Endothelial cell of umbilical vein (primary cell): ENCODE data around the gene LINC00237. TPM values are rescaled to one million over a fixed set of nuclear protein-coding genes. Genes with fewer than 3 reads are reported as not detected.

Experiments used
- BruUV-seq: library from RNA; stranded (reverse); fragments of 400-500 nt; replicated peaks from 2 replicates; lab custom pipeline; 2021; lab: Mats Ljungman, UMichigan
- CTCF ChIA-PET: fragments of 300-600, 350-600 bp; sonication (Branson Sonifier 250); formaldehyde crosslinking; loops from one replicate; lab custom pipeline; 2021; ENCODE audit warnings: antibody characterized with exemption, inconsistent platforms; lab: Charles Lee
- POLR2A ChIA-PET: fragments of 300-600, 350-600 bp; sonication (Branson Sonifier 250); formaldehyde crosslinking; loops from one replicate; lab custom pipeline; 2021; ENCODE audit warnings: antibody characterized with exemption, inconsistent platforms; lab: Charles Lee
- DNase-seq: peaks from one replicate; pipeline ENCODE4 v3.0.0-alpha.2; 2011; ENCODE audit warnings: low read depth, low spot score
- FAIRE-seq: peaks from 2 replicates; lab custom pipeline; 2011; peaks lifted over from hg19 to GRCh38; lab: Jason Lieb, UNC
- H2AFZ ChIP-seq: 2 replicates; pipeline ENCODE4 v1.6.0; 2012; ENCODE audit warnings: low read depth, low read length, control low read depth, inconsistent platforms
- H3K27ac ChIP-seq: 2 replicates; pipeline ENCODE4 v1.5.1; 2011; ENCODE audit warnings: low read depth, mild to moderate bottlenecking, control low read depth, low read length, moderate library complexity; ENCODE audit not compliant: insufficient read depth
- H3K27me3 ChIP-seq, 2 experiments: 2 replicates each; pipeline versions ENCODE4 v1.6.0 to v1.6.1; 2011; ENCODE audit warnings: low read length in 2 of 2, mixed read lengths in 1 of 2; ENCODE audit not compliant: control insufficient read depth in 2 of 2, insufficient read depth in 2 of 2
- H3K36me3 ChIP-seq, 2 experiments: 2 replicates in 1 of 2; 3 replicates in 1 of 2; pipeline ENCODE4 v1.5.1; 2011; ENCODE audit warnings: low read length in 2 of 2, mild to moderate bottlenecking in 1 of 2, moderate library complexity in 1 of 2; ENCODE audit not compliant: control insufficient read depth in 2 of 2, insufficient read depth in 2 of 2; ENCODE audit errors: extremely low read depth in 1 of 2
- H3K4me1 ChIP-seq: 3 replicates; pipeline ENCODE4 v1.5.1; 2011; ENCODE audit warnings: mild to moderate bottlenecking, low read length; ENCODE audit not compliant: control insufficient read depth, insufficient read depth; ENCODE audit errors: extremely low read depth
- H3K4me2 ChIP-seq: 2 replicates; pipeline ENCODE4 v1.6.1; 2011; ENCODE audit warnings: low read length, control low read depth, mixed read lengths; ENCODE audit not compliant: insufficient read depth
- H3K4me3 ChIP-seq, 3 experiments: fragments of 200-600 bp in 1 of 3; sonication (generic), shearing (Covaris generic) in 1 of 3; replicated peaks in 1 of 3; 2 replicates each; pipeline ENCODE4 v1.5.1; 2011 to 2016; ENCODE audit warnings: control low read depth in 3 of 3, low read length in 3 of 3, mild to moderate bottlenecking in 2 of 3, inconsistent platforms in 1 of 3, low read depth in 1 of 3, moderate library complexity in 1 of 3; ENCODE audit not compliant: insufficient read depth in 1 of 3
- H3K79me2 ChIP-seq: 2 replicates; pipeline ENCODE4 v1.6.0; 2012; ENCODE audit warnings: low read length, inconsistent platforms; ENCODE audit not compliant: control insufficient read depth, insufficient read depth
- H3K9ac ChIP-seq: replicated peaks from 2 replicates; pipeline ENCODE3; 2011; ENCODE audit warnings: low read length, control low read depth; ENCODE audit not compliant: insufficient read depth; ENCODE audit errors: extremely low read depth
- H3K9me1 ChIP-seq: replicated peaks from 3 replicates; pipeline ENCODE4 v1.6.0; 2011; ENCODE audit warnings: mild to moderate bottlenecking, low read length; ENCODE audit not compliant: control insufficient read depth, insufficient read depth; ENCODE audit errors: extremely low read depth
- H3K9me3 ChIP-seq: replicated peaks from 2 replicates; pipeline ENCODE4 v1.5.1; 2012; ENCODE audit warnings: low read length, inconsistent platforms; ENCODE audit not compliant: control insufficient read depth, insufficient read depth
- H4K20me1 ChIP-seq: replicated peaks from 2 replicates; pipeline ENCODE3; 2011; ENCODE audit warnings: mild to moderate bottlenecking, low read length; ENCODE audit not compliant: control insufficient read depth, insufficient read depth; ENCODE audit errors: extremely low read depth
- CTCF ChIP-seq, 2 donors: IDR thresholded peaks; 1 replicate in 1 of 2; 2 replicates in 1 of 2; pipeline ENCODE4 v1.5.1; 2011; ENCODE audit warnings: low read length in 2 of 2, mild to moderate bottlenecking in 2 of 2, moderate library complexity in 2 of 2, control low read depth in 1 of 2, inconsistent platforms in 1 of 2, low read depth in 1 of 2; ENCODE audit not compliant: insufficient read depth in 1 of 2; ENCODE audit errors: extremely low read depth in 1 of 2
- EZH2 ChIP-seq: IDR thresholded peaks from 2 replicates; pipeline ENCODE4 v1.6.1; 2012; ENCODE audit warnings: borderline replicate concordance, low read depth, mild to moderate bottlenecking, moderate library complexity, low read length, inconsistent platforms; ENCODE audit not compliant: severe bottlenecking
- FOS ChIP-seq: IDR thresholded peaks from 2 replicates; pipeline ENCODE4 v1.6.1; 2011; ENCODE audit warnings: mild to moderate bottlenecking, low read length, moderate library complexity, borderline replicate concordance; ENCODE audit not compliant: insufficient read depth
- GATA2 ChIP-seq: IDR thresholded peaks from 2 replicates; pipeline ENCODE4 v1.7.0; 2011; ENCODE audit warnings: low read depth, mild to moderate bottlenecking, moderate library complexity, mixed read lengths, low read length; ENCODE audit not compliant: insufficient read length, insufficient read depth
- JUN ChIP-seq: IDR thresholded peaks from 2 replicates; pipeline ENCODE4 v1.6.1; 2011; ENCODE audit warnings: borderline replicate concordance, low read depth; ENCODE audit not compliant: insufficient read length, insufficient read depth
- MAX ChIP-seq: IDR thresholded peaks from 2 replicates; pipeline ENCODE4 v1.6.1; 2011; ENCODE audit not compliant: insufficient read depth, insufficient read length
- MYC ChIP-seq: IDR thresholded peaks from one replicate; pipeline ENCODE4 v1.6.1; 2011; ENCODE audit warnings: mild to moderate bottlenecking, low read depth, low read length
- POLR2A ChIP-seq: IDR thresholded peaks from 2 replicates; pipeline ENCODE4 v1.6.1; 2012; ENCODE audit warnings: low read depth, mild to moderate bottlenecking, control low read depth, low read length
- POLR2AphosphoS5 ChIP-seq: IDR thresholded peaks from 2 replicates; pipeline ENCODE4 v1.6.1; 2012; ENCODE audit warnings: low read depth, mild to moderate bottlenecking, control low read depth, low read length, moderate library complexity; ENCODE audit not compliant: insufficient read depth
- dilution Hi-C: fragments of 300-500 bp; cut with MboI; formaldehyde crosslinking; loops from one replicate; pipeline ENCODE4 v1.15.0; 2019; ENCODE audit warnings: low sequenced_read_pairs; ENCODE audit not compliant: extremely low pct_ligation_motif_present
- intact Hi-C: fragments of 100-400 bp; cut with micrococcal nuclease; formaldehyde crosslinking; loops from one replicate; pipeline ENCODE4 v1.10.0; 2022
- polyA plus RNA-seq, 4 experiments: library from polyadenylated mRNA; depleted of rRNA in 3 of 4; stranded (reverse) in 3 of 4; unstranded in 1 of 4; fragments of >200 nt; gene quantifications; 2 replicates each; pipeline versions ENCODE4 v1.2.1 to v1.2.3, GENCODE V29; 2011 to 2012; ENCODE audit warnings: missing spikeins in 1 of 4
- total RNA-seq: library from RNA; stranded (reverse); gene quantifications from 2 replicates; pipeline ENCODE4 v1.2.3, GENCODE V29; 2021

The LINC00237 gene
- total and polyA plus RNA-seq, 2 donors (not counting 3 experiments of a cell fraction or from before 2014, with no cell fraction given) = not detected

GRCh38 chr20:21118782-21119181 lies 12.6 kb upstream of the LINC00237 start:
- H3K4me1 ChIP-seq = no peaks in the 10 kb centered on the region
- H3K4me3 ChIP-seq = no peak overlapping the region
- no peaks in the 10 kb centered on the region for H3K9me1 ChIP-seq
- ChIA-PET CTCF (interaction anchor here (0.6 kb wide), 1 partner anchor 378 kb away, joined by 3 read pairs; no protein-coding TSS in a partner anchor), POLR2A (no interaction called here)
- no peak overlapping the region for H2AFZ ChIP-seq
- H3K79me2 ChIP-seq = no peaks in the 10 kb centered on the region
- DNase-seq = no peak
- no TSS peak for BruUV-seq
- no peak overlapping the region for H3K4me2 ChIP-seq
- no peaks in the 10 kb centered on the region for H3K36me3 ChIP-seq
- TF ChIP-seq MAX = no peak
- TF ChIP-seq CTCF (IDR thresholded peaks at IDR 0.05; ENCODE audit: extremely low read depth in 1 of 2, insufficient read depth in 1 of 2, low read depth in 1 of 2, low read length in 2 of 2) = no peak
- no peak for TF ChIP-seq FOS
- TF ChIP-seq GATA2 = no peak
- no peak for TF ChIP-seq POLR2A
- TF ChIP-seq JUN = no peak
- TF ChIP-seq POLR2AphosphoS5 = no peak
- no peak for TF ChIP-seq MYC
- TF ChIP-seq EZH2 = no peak
- FAIRE-seq = no peak
- H3K27ac ChIP-seq = no peak overlapping the region
- peaks cover 3 to 6% of the 10 kb centered on the region in 2 experiments for H3K27me3 ChIP-seq
- intact Hi-C loops = no loop called here
- H3K9me3 ChIP-seq = no peaks in the 10 kb centered on the region
- no peak overlapping the region for H3K9ac ChIP-seq
- no peaks in the 10 kb centered on the region for H4K20me1 ChIP-seq
- dilution Hi-C loops = no loop called here
